GM23338 (cell line): ENCODE results near the gene PPP2R1B.

ENCODE experiments used
- CREB1 ChIP-seq: fragments of 250-450 bp; sonication (Bioruptor Pico); IDR thresholded peaks from 2 replicates; pipeline ENCODE4 v1.5.0; 2020; ENCODE audit warnings: low read depth, mild to moderate bottlenecking, moderate library complexity
- ETS1 ChIP-seq: IDR thresholded peaks from 2 replicates; pipeline ENCODE4 v1.6.1; 2016; ENCODE audit warnings: antibody characterized with exemption
- EZH2 ChIP-seq: fragments of 200-600 bp; sonication (generic); IDR thresholded peaks from one replicate; pipeline ENCODE4 v1.8.0; 2017; ENCODE audit warnings: antibody characterized with exemption, mild to moderate bottlenecking, low read depth; ENCODE audit not compliant: unreplicated experiment
- EZH2phosphoT487 ChIP-seq: fragments of 200-600 bp; sonication (generic); IDR thresholded peaks from one replicate; pipeline ENCODE4 v1.8.1; 2018; ENCODE audit warnings: antibody characterized with exemption; ENCODE audit not compliant: unreplicated experiment
- JUNB ChIP-seq: IDR thresholded peaks from one replicate; pipeline ENCODE4 v1.6.1; 2016; ENCODE audit warnings: antibody characterized with exemption; ENCODE audit not compliant: unreplicated experiment
- NANOG ChIP-seq: IDR thresholded peaks from 2 replicates; pipeline ENCODE4 v1.6.1; 2016; ENCODE audit warnings: antibody characterized with exemption, borderline replicate concordance
- POLR2AphosphoS5 ChIP-seq: IDR thresholded peaks from 2 replicates; pipeline ENCODE4 v1.6.1; 2016; ENCODE audit warnings: antibody characterized with exemption, low read depth
- REST ChIP-seq: IDR thresholded peaks from one replicate; pipeline ENCODE4 v1.6.1; 2018; ENCODE audit warnings: antibody characterized with exemption; ENCODE audit not compliant: unreplicated experiment
- STAT1 ChIP-seq: IDR thresholded peaks from one replicate; pipeline ENCODE4 v1.6.1; 2016; ENCODE audit warnings: antibody characterized with exemption; ENCODE audit not compliant: unreplicated experiment
- ZNF114 ChIP-seq: fragments of 250-450 bp; sonication (Bioruptor Pico); IDR thresholded peaks from 2 replicates; pipeline ENCODE4 v1.5.0; 2020; ENCODE audit warnings: mild to moderate bottlenecking, moderate library complexity
- ZNF331 ChIP-seq: fragments of 250-450 bp; sonication (Bioruptor Pico); IDR thresholded peaks from 2 replicates; pipeline ENCODE4 v1.5.0; 2020; ENCODE audit warnings: low read depth, mild to moderate bottlenecking, moderate library complexity
- ZNF462 ChIP-seq: fragments of 250-450 bp; sonication (Bioruptor Pico); IDR thresholded peaks from 2 replicates; pipeline ENCODE4 v1.5.0; 2020; ENCODE audit warnings: mild to moderate bottlenecking, moderate library complexity
- TF ChIP-seq, protein P1 (sequence below), 2 experiments: fragments of 200-600 bp in 1 of 2; sonication (generic) in 1 of 2; conservative IDR thresholded peaks; 2 replicates each; pipeline versions ENCODE4 v1.5.1 to v1.6.1; 2016 to 2017; ENCODE audit warnings: antibody characterized with exemption in 2 of 2, low read depth in 2 of 2, mild to moderate bottlenecking in 2 of 2, moderate library complexity in 1 of 2

- TF ChIP-seq ZNF462: no peak
- TF ChIP-seq, protein P1, sequence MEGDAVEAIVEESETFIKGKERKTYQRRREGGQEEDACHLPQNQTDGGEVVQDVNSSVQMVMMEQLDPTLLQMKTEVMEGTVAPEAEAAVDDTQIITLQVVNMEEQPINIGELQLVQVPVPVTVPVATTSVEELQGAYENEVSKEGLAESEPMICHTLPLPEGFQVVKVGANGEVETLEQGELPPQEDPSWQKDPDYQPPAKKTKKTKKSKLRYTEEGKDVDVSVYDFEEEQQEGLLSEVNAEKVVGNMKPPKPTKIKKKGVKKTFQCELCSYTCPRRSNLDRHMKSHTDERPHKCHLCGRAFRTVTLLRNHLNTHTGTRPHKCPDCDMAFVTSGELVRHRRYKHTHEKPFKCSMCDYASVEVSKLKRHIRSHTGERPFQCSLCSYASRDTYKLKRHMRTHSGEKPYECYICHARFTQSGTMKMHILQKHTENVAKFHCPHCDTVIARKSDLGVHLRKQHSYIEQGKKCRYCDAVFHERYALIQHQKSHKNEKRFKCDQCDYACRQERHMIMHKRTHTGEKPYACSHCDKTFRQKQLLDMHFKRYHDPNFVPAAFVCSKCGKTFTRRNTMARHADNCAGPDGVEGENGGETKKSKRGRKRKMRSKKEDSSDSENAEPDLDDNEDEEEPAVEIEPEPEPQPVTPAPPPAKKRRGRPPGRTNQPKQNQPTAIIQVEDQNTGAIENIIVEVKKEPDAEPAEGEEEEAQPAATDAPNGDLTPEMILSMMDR (conservative IDR thresholded peaks at IDR 0.05; ENCODE audit: low read depth in 2 of 2): no peak
- no peak for TF ChIP-seq ZNF331 (CRISPR knock-in tag)
- TF ChIP-seq ZNF114: no peak
- no peak for TF ChIP-seq EZH2
- TF ChIP-seq STAT1: no peak
- TF ChIP-seq POLR2AphosphoS5: no peak
- TF ChIP-seq REST: no peak
- TF ChIP-seq EZH2phosphoT487: no peak
- no peak for TF ChIP-seq CREB1 (CRISPR knock-in tag)
- no peak for TF ChIP-seq ETS1
- TF ChIP-seq JUNB: no peak
- TF ChIP-seq NANOG: no peak
Observed at GRCh38 chr11:111788464-111788863, 22.3 kb upstream of the PPP2R1B start.
